Measurements from ENCODE around the gene HTR4.
"Not testable (repeated sequence)": the region's sequence is repeated elsewhere in the genome, so short reads cannot be mapped to it uniquely, and the experiment has no call there.

Gene HTR4

DNA sequence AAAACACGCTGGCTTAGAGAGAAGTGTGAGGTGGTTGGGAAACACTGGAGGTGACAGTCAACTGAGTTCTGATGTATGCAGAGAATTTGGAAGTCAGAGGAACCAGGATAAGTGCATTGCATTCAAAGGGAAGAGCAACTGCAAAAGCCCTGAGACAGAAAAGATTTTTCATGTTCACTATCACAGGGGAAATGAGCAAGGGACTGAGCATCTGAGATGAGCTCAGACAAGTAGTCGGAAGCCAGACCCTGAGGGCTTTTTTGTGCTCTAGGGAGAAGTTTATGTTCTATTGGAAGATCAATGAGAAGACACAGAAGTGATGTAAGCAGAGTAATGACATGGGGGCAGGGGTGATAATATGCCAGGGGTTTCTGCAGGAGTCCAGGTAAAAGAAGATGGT is 97.5 kb downstream of the HTR4 start:
- TF ChIP-seq POLR2A (IDR thresholded peaks at IDR 0.05; ENCODE audit: low read depth, low read length) = no peak
- FAIRE-seq (no peak), DNase-seq (ENCODE audit: insufficient read length, low spot score) (no peak)

DNA sequence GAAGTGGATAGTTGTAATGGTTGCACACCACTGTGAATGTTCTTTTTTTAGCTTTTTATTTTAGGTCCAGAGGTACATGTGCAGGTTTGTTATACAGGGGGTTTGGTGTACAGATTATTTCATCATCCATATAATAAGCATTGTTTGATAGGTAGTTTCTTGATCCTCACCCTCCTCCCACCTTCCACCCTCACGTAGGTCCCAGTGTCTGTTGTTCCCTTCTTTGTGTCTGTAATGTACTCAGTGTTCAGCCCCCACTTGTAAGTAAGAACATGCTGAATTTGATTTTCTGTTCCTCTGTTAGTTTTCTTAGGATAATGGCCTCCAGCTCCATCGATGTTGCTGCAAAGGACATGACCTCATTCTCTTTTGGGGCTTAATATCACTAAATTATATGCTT is 99.7 kb downstream of the HTR4 start:
- TF ChIP-seq POLR2A (IDR thresholded peaks at IDR 0.05; ENCODE audit: low read depth, low read length) = no peak
- no peak for FAIRE-seq
- DNase-seq (ENCODE audit: insufficient read length, low spot score) = no peak

DNA sequence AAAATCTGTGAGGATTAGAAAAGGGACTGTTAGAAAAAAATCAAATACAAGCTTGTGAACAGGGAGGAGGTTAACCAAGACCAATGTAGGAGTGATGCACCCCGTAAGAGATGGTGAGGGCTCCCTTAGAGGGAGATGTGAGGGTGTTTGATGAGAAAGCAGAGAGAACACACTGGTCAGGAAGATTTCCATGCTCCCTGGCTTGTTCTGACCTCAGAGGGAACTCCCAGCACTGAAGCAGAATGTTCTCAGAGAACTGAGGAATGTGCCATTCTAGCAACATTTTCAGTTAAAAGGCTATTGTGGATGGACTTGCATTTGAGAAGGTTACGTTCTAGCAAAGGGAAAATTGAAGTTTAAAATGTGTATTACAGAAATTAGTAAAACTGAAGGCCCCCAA is 110.6 kb downstream of the HTR4 start:
- no peak for FAIRE-seq
- DNase-seq (ENCODE audit: insufficient read length, low spot score) = no peak
- TF ChIP-seq POLR2A (IDR thresholded peaks at IDR 0.05; ENCODE audit: low read depth, low read length) = no peak

DNA sequence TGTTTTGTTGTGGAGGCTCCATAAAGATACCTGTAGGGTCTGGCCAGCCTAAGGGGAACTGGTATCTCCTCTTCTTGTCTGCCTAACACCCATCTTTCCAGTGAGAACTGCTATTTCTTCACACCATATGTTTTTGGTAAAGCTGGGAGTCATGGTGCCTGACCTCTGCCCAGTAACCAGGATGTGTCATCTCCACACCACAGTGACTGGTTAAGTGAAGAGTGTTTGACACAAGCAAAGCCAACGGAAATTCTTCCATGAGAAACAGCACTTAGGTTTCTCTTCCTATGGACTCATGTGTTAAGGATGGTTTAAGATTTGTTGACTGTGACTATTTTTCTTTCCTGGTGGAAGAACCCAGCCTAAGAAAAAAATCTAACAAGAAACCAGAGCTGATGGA is 111.5 kb downstream of the HTR4 start:
- DNase-seq (ENCODE audit: insufficient read length, low spot score) (no peak), FAIRE-seq (no peak)
- no peak for TF ChIP-seq POLR2A (IDR thresholded peaks at IDR 0.05; ENCODE audit: low read depth, low read length)

GRCh38 chr5:148541054-148541835 is 113.1 kb downstream of the HTR4 start:
- no peak for FAIRE-seq
- no peak for DNase-seq (ENCODE audit: insufficient read length, low spot score)
- TF ChIP-seq POLR2A (IDR thresholded peaks at IDR 0.05; ENCODE audit: low read depth, low read length) = no peak

GRCh38 chr5:148540647-148541046 is 113.7 kb downstream of the HTR4 start:
- DNase-seq (ENCODE audit: insufficient read length, low spot score) (no peak), FAIRE-seq (no peak)
- no peak for TF ChIP-seq POLR2A (IDR thresholded peaks at IDR 0.05; ENCODE audit: low read depth, low read length)

- FAIRE-seq (no peak), DNase-seq (ENCODE audit: insufficient read length, low spot score) (no peak)
- TF ChIP-seq POLR2A (IDR thresholded peaks at IDR 0.05; ENCODE audit: low read depth, low read length) = no peak
These were observed 114.5 kb downstream of the HTR4 start for GRCh38 chr5:148539851-148540250.

DNA sequence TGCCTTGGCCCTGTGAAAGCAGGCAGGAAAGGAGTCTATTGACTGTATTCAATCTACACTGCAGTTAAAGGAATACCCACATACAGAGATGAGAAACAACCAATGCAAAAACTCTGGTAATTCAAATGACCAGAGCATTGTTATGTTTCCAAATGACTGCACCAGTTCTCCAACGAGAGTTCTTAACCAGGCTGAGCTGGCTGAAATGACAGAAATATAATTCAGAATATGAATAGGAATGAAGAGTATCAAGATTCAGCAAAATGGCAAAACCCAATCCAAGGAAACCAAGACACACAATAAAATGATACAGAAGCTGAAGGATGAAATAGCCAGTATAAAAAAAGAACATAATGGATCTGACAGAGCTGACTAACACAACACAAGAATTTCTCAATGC is 119.1 kb downstream of the HTR4 start:
- DNase-seq (ENCODE audit: insufficient read length, low spot score) = no peak
- FAIRE-seq = no peak
- TF ChIP-seq POLR2A (IDR thresholded peaks at IDR 0.05; ENCODE audit: low read depth, low read length) = no peak

- DNase-seq (ENCODE audit: insufficient read length, low spot score) = no peak
- FAIRE-seq = no peak
- no peak for TF ChIP-seq POLR2A (IDR thresholded peaks at IDR 0.05; ENCODE audit: low read depth, low read length)
These were observed 121.2 kb downstream of the HTR4 start for GRCh38 chr5:148532969-148533670.

GRCh38 chr5:148529450-148529849 is 124.9 kb downstream of the HTR4 start:
- FAIRE-seq = not testable (repeated sequence)

DNA sequence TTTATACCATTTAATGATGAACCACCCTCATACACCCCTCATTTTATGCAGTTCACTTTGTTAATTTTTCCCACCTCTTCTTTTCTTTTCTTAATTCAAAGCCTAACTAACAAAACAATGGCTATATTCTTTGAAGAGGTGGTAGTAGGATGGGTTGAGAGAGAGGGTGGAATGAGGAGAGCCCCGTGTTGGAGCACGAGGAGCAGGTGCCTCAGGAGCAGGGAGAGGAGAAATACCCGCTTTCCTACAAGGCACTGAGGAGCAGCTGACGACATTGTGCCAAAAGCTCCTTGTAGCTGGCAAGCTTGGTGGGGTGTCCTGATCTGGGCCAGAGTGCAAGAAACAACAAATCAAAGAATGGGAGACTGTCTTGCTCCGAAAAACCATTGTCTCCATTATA is 129.6 kb downstream of the HTR4 start:
- no peak for DNase-seq (ENCODE audit: insufficient read length, low spot score)
- TF ChIP-seq POLR2A (IDR thresholded peaks at IDR 0.05; ENCODE audit: low read depth, low read length) = no peak
- no peak for FAIRE-seq

More at GRCh38 chr5:148529450-148529849, 124.9 kb downstream of the HTR4 start:
- not testable (repeated sequence) for DNase-seq (ENCODE audit: insufficient read length, low spot score)

- TF ChIP-seq POLR2A (IDR thresholded peaks at IDR 0.05; ENCODE audit: low read depth, low read length) = no peak
- DNase-seq (ENCODE audit: insufficient read length, low spot score) (no peak), FAIRE-seq (no peak)
These were observed 131.2 kb downstream of the HTR4 start for GRCh38 chr5:148523139-148523538.

- no peak for FAIRE-seq
- DNase-seq (ENCODE audit: insufficient read length, low spot score) = no peak
These were observed 138.9 kb downstream of the HTR4 start for GRCh38 chr5:148515460-148515859.

DNA sequence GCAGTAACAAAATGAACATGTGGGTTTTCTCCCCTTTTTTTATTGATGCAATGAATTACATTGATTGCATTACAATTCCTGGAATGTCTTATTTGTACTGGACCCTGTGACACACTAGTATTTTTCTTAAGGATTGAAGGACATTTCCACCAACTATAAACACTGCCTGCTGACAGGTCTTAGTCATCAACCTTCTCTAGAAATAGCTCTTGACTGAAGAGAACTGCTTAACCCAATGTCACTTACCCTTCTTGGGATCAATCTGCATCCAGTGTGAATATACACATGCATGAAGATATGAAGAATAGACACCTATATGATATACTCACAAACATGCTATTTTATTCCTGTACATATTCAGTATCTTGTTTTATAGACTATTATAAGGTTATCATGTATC is 140.0 kb downstream of the HTR4 start:
- no peak for DNase-seq (ENCODE audit: insufficient read length, low spot score)
- FAIRE-seq = no peak
- no peak for TF ChIP-seq POLR2A (IDR thresholded peaks at IDR 0.05; ENCODE audit: low read depth, low read length)

More at GRCh38 chr5:148515460-148515859, 138.9 kb downstream of the HTR4 start:
- no peak for TF ChIP-seq POLR2A (IDR thresholded peaks at IDR 0.05; ENCODE audit: low read depth, low read length)

GRCh38 chr5:148512498-148512897 is 141.8 kb downstream of the HTR4 start:
- no peak for TF ChIP-seq POLR2A (IDR thresholded peaks at IDR 0.05; ENCODE audit: low read depth, low read length)
- no peak for FAIRE-seq
- no peak for DNase-seq (ENCODE audit: insufficient read length, low spot score)

Data from H54 (cell line).